Glomerular endothelial cell (primary cell): ENCODE measurements around the gene CREG2. TPM values are rescaled to one million over a fixed set of nuclear protein-coding genes. Genes with fewer than 3 reads are reported as not detected.
"Not testable (repeated sequence)": the region's sequence is repeated elsewhere in the genome, so short reads cannot be mapped to it uniquely, and the experiment has no call there.

Experiments used
- DNase-seq: peaks from one replicate; pipeline ENCODE4 v3.0.0-alpha.2; 2011; ENCODE audit warnings: low read depth, low spot score; ENCODE audit errors: extremely low read depth
- total RNA-seq: library from RNA; depleted of rRNA; stranded (reverse); fragments of >200 nt; gene quantifications from 2 replicates; pipeline ENCODE4 v1.2.3, GENCODE V29; 2015

CREG2 gene
- total RNA-seq, 1 donor from 2014 or later: 31.7 TPM

GRCh38 chr2:101375653-101376052 lies 11.7 kb downstream of the CREG2 start:
- DNase-seq: no peak

DNA sequence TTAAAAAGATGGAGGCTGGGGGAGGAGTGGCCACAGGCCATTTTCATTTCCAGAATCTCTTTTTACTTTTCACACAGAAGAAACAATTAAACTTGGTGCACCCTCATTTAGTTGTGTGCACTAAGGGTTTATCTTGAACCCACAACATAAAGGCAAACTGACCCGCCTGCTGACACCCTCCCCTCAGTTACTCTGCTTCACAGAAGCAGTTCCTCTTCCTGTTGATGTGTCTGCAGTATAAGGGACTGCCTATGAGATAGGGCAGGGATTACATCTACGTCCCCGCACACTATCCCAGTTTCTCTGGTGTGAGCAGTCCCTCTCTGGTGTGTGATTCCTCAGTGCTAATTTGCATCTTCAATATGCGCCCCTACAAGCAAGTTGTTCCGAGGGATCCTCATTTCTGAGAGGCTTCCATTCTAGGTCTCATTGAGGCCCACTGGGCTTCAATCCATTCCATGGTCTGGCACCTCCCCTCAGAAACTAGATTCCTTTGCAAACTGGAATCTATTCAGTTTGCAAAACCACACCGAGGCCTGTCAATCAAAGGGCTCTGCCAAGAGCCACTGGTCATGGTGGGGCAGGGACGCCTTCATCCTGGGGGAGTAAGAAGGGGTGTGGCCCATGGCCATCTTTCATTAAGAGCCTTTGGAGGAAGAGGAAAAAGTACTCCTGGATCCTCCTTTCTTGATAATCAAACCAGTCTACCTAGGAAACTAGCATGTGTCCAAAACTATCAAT lies 12.3 kb downstream of the CREG2 start:
- no peak for DNase-seq

GRCh38 chr2:101372792-101373191 lies 14.5 kb downstream of the CREG2 start:
- DNase-seq: no peak

GRCh38 chr2:101371636-101372035 lies 15.7 kb downstream of the CREG2 start:
- DNase-seq: no peak

DNA sequence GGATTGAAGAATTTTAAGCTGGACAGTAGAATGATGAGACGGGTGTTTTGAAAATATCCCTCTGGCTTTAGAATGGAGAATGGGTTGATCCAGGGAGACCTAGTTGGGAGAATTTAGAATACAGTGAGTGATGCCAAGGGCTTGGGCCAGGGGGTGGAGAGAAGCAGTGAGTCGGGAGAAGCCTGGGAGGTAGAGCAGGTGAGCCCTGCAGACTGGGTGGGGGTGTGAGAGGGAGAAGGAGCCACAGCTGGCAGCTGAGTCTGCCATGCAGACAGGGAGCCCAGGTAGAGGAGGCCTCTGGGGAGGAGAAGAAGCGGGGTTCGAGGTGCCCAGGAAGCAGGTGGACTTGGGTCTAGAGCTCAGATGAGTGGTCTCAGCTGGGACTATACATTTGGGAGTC lies 18.2 kb downstream of the CREG2 start:
- no peak for DNase-seq

DNA sequence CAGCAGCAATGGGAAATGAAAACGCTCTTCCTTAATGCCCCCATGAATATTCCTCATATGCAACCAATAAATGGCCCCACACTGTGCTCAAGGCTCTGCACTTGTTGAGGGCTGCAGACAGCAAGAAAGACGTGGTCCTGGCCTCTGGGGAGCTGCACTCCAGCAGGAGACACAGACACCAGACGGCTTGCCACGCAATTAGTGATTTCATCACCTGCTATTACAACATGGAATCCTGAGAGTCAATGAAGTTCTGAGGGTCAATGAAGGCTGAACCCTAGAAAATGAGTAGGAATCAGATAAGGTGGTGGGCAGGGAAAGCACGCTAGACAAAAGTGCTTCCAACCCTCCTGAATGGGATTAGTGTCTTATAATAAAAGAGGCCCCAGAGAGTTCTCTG lies 18.9 kb downstream of the CREG2 start:
- no peak for DNase-seq

GRCh38 chr2:101367508-101367907 lies 19.8 kb downstream of the CREG2 start:
- no peak for DNase-seq

- DNase-seq: no peak
These were observed 22.4 kb downstream of the CREG2 start for GRCh38 chr2:101364878-101365277.

GRCh38 chr2:101362777-101363176 lies 24.5 kb downstream of the CREG2 start:
- no peak for DNase-seq

GRCh38 chr2:101362316-101362715 lies 25.0 kb downstream of the CREG2 start:
- DNase-seq: no peak

- DNase-seq: no peak
These were observed 25.8 kb downstream of the CREG2 start for GRCh38 chr2:101361522-101361921.

DNA sequence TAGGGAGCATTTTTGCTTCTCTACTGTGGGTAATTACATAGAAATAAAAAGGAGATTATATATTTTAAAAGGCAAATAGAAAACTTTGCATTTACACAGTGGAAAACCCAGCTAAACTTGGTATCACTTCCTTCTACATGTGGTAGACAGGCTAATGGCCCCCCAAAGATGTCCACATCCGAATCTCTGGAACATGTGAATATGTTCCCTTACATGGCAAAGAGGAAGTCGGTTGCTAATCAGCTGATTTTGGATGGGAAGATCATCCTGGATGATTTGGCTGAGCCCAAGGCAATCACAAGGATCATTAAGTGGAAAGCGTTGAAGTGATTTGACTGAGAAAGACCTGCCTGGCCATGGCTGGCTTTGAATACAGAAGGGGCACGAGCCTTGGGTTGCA lies 26.2 kb downstream of the CREG2 start:
- DNase-seq: no peak

GRCh38 chr2:101360232-101360631 lies 27.1 kb downstream of the CREG2 start:
- no peak for DNase-seq

DNA sequence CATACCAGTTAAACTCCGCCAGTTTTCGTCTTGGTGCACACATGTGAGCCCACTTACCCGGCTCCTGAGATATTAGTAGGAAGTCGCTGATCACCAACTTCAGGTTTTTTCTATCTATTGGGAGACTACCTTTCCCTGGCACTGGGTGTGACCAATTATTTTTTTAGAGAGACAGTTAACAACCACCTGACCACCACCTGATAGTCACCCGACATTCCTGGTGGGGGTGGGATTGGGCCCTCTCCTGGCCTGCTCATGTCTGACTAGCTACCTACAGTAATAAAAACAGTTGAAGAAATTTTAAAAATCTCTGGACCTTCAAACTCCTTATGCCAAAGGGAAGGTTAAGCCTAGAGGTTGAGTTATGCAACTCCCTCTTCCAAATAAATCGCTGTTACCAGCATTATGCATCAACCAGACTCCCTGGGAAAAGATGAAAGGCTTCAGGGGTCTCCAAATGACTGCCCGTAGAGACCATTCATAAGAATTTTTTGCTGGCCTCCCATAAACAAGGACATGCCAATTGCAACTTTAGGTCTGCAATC lies 27.8 kb downstream of the CREG2 start:
- DNase-seq: no peak

DNA sequence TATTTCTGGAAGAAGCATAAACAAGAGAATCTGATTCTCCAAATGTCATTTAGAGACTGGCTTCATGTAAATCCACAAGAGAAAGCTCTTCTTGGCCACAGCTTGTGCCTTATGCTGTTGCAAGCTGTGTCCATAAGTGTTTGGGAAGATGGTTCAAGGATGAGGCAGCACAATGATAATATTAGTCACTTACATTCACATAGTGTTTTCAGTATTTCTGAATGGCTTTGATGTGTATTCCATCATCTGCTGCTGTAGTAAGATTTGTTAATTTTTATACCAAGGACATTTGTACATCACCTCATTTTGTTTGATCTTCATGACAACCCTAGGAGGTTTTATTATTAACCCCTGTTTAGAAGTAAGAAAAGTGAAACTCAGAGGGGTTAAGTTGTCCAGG lies 29.9 kb downstream of the CREG2 start:
- no peak for DNase-seq

GRCh38 chr2:101356521-101356920 lies 30.8 kb downstream of the CREG2 start:
- no peak for DNase-seq

GRCh38 chr2:101356055-101356454 lies 31.2 kb downstream of the CREG2 start:
- no peak for DNase-seq

DNA sequence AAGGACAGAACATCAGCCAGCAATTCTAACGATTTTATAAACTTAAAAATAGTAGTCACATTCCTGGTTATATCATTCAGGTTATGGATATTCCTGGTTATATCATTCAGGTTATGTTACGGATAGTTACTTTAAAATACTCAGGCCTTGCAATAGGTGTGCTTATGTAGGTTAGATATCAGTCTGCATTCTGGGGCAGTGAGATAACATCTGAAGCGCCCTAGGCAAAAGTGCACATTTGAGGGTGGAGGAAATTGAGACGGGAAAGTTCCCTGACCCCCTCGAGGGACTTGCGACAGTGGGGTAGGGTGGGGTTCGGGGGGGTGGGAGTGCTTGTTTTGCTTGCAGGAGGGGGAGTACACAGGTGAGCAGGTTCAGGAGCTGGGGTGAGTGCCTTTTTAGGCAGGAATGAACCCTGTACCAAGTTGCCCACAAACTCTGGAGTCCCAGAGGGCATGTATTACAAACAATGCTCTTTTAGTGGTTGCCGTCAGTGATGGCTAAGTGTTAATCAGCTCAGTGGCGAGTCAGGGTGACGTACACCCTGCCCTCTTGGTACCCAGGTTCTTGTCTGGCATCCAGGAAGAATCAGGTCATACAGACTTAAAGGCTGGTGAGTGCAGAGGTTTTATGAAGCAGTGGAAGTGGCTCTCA lies 31.8 kb downstream of the CREG2 start:
- DNase-seq: no peak

GRCh38 chr2:101354420-101355311 lies 32.6 kb downstream of the CREG2 start:
- no peak for DNase-seq

GRCh38 chr2:101352631-101353030 lies 34.7 kb downstream of the CREG2 start:
- not testable (repeated sequence) for DNase-seq

- no peak for DNase-seq
These were observed 36.1 kb downstream of the CREG2 start for GRCh38 chr2:101351207-101351606.
